A549 (cell line): ENCODE measurements around the gene INPP5B.

Experiments used
- BHLHE40 ChIP-seq: IDR thresholded peaks from 2 replicates; pipeline ENCODE4 v1.6.1; 2012; ENCODE audit warnings: low read depth, low read length, inconsistent platforms
- JUN ChIP-seq, 2 experiments: fragments of >200 bp; sonication (Bioruptor Twin); formaldehyde crosslinking; IDR thresholded peaks; 2 replicates in 1 of 2; 3 replicates in 1 of 2; pipeline ENCODE4 v1.6.1; 2016 to 2017
- JUNB ChIP-seq: fragments of >200 bp; sonication (Bioruptor Twin); formaldehyde crosslinking; IDR thresholded peaks from 2 replicates; pipeline ENCODE4 v1.6.1; 2016
- MYC ChIP-seq: IDR thresholded peaks from 2 replicates; pipeline ENCODE4 v1.6.1; 2012; ENCODE audit warnings: mild to moderate bottlenecking, inconsistent platforms, low read length, improper control_type of control experiment, borderline replicate concordance
- PHF8 ChIP-seq: fragments of 200-600 bp; sonication (generic); IDR thresholded peaks from 2 replicates; pipeline ENCODE4 v1.6.1; 2016; ENCODE audit warnings: low read depth, mild to moderate bottlenecking, antibody characterized with exemption, moderate library complexity, borderline replicate concordance
- POLR2A ChIP-seq: IDR thresholded peaks from 2 replicates; pipeline ENCODE4 v1.6.1; 2012; ENCODE audit warnings: mild to moderate bottlenecking, low read length
- SMC3 ChIP-seq: fragments of >200 bp; sonication (Bioruptor Twin); formaldehyde crosslinking; IDR thresholded peaks from 3 replicates; pipeline ENCODE4 v1.6.1; 2018; ENCODE audit warnings: inconsistent platforms
- ZSCAN20 ChIP-seq: fragments of 250-450 bp; sonication (Bioruptor Pico); IDR thresholded peaks from 2 replicates; pipeline ENCODE4 v1.8.0; 2022; ENCODE audit warnings: mild to moderate bottlenecking, moderate library complexity
- TF ChIP-seq, protein P1 (sequence below): fragments of >200 bp; sonication (Bioruptor Twin); formaldehyde crosslinking; IDR thresholded peaks from 3 replicates; pipeline ENCODE4 v1.5.1; 2016
- TF ChIP-seq, protein P2 (sequence below): fragments of 250-450 bp; sonication (Bioruptor Pico); IDR thresholded peaks from 2 replicates; pipeline ENCODE4 v1.5.0; 2021; ENCODE audit warnings: mild to moderate bottlenecking, moderate library complexity, borderline replicate concordance
- TF ChIP-seq, protein P3 (sequence below): fragments of 200-600 bp; sonication (generic); IDR thresholded peaks from 2 replicates; pipeline ENCODE4 v1.6.1; 2016; ENCODE audit warnings: antibody characterized with exemption, mild to moderate bottlenecking, moderate library complexity
- TF ChIP-seq, protein P4 (sequence below): fragments of 450-650 bp; IDR thresholded peaks from 2 replicates; pipeline ENCODE4 v1.6.1; 2014; ENCODE audit warnings: antibody characterized with exemption

DNA sequence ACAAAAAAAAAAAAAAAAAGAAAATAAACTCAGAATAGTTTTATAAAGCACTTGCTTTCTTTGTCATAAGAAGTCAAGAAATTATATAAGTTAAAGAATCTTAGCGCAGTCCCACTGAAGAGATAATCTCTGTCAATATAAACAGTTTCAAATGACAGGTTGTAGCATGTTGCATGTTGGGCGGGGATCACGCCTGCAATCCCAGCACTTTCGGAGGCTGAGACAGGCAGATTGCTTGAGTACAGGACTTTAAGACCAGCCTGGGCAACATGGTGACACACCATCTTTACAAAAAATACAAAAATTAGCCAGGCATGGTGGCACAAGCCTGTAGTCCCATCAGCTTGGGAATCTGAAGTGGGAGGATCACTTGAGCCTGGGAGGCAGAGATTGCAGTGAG is 18.4 kb upstream of the INPP5B start:
- TF ChIP-seq, protein P1, sequence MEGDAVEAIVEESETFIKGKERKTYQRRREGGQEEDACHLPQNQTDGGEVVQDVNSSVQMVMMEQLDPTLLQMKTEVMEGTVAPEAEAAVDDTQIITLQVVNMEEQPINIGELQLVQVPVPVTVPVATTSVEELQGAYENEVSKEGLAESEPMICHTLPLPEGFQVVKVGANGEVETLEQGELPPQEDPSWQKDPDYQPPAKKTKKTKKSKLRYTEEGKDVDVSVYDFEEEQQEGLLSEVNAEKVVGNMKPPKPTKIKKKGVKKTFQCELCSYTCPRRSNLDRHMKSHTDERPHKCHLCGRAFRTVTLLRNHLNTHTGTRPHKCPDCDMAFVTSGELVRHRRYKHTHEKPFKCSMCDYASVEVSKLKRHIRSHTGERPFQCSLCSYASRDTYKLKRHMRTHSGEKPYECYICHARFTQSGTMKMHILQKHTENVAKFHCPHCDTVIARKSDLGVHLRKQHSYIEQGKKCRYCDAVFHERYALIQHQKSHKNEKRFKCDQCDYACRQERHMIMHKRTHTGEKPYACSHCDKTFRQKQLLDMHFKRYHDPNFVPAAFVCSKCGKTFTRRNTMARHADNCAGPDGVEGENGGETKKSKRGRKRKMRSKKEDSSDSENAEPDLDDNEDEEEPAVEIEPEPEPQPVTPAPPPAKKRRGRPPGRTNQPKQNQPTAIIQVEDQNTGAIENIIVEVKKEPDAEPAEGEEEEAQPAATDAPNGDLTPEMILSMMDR, result no peak
- no peak for TF ChIP-seq POLR2A
- TF ChIP-seq, protein P2, sequence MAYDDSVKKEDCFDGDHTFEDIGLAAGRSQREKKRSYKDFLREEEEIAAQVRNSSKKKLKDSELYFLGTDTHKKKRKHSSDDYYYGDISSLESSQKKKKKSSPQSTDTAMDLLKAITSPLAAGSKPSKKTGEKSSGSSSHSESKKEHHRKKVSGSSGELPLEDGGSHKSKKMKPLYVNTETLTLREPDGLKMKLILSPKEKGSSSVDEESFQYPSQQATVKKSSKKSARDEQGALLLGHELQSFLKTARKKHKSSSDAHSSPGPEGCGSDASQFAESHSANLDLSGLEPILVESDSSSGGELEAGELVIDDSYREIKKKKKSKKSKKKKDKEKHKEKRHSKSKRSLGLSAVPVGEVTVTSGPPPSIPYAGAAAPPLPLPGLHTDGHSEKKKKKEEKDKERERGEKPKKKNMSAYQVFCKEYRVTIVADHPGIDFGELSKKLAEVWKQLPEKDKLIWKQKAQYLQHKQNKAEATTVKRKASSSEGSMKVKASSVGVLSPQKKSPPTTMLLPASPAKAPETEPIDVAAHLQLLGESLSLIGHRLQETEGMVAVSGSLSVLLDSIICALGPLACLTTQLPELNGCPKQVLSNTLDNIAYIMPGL (CRISPR knock-in tag), result no peak
- no peak for TF ChIP-seq BHLHE40
- TF ChIP-seq JUNB, result no peak
- no peak for TF ChIP-seq PHF8
- no peak for TF ChIP-seq ZSCAN20
- no peak for TF ChIP-seq MYC
- TF ChIP-seq, protein P3, sequence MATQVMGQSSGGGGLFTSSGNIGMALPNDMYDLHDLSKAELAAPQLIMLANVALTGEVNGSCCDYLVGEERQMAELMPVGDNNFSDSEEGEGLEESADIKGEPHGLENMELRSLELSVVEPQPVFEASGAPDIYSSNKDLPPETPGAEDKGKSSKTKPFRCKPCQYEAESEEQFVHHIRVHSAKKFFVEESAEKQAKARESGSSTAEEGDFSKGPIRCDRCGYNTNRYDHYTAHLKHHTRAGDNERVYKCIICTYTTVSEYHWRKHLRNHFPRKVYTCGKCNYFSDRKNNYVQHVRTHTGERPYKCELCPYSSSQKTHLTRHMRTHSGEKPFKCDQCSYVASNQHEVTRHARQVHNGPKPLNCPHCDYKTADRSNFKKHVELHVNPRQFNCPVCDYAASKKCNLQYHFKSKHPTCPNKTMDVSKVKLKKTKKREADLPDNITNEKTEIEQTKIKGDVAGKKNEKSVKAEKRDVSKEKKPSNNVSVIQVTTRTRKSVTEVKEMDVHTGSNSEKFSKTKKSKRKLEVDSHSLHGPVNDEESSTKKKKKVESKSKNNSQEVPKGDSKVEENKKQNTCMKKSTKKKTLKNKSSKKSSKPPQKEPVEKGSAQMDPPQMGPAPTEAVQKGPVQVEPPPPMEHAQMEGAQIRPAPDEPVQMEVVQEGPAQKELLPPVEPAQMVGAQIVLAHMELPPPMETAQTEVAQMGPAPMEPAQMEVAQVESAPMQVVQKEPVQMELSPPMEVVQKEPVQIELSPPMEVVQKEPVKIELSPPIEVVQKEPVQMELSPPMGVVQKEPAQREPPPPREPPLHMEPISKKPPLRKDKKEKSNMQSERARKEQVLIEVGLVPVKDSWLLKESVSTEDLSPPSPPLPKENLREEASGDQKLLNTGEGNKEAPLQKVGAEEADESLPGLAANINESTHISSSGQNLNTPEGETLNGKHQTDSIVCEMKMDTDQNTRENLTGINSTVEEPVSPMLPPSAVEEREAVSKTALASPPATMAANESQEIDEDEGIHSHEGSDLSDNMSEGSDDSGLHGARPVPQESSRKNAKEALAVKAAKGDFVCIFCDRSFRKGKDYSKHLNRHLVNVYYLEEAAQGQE, result no peak
- TF ChIP-seq SMC3, result no peak
- TF ChIP-seq, protein P4, sequence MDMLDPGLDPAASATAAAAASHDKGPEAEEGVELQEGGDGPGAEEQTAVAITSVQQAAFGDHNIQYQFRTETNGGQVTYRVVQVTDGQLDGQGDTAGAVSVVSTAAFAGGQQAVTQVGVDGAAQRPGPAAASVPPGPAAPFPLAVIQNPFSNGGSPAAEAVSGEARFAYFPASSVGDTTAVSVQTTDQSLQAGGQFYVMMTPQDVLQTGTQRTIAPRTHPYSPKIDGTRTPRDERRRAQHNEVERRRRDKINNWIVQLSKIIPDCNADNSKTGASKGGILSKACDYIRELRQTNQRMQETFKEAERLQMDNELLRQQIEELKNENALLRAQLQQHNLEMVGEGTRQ, result no peak
- TF ChIP-seq JUN (IDR thresholded peaks at IDR 0.05), result no peak
